ENCODE results near the gene AURKAIP1. TPM values are rescaled to one million over a fixed set of nuclear protein-coding genes. Genes with fewer than 3 reads are reported as not detected.

Gene AURKAIP1
- total and polyA plus RNA-seq, 8 donors, result 50.9 to 281 (median 140) TPM

DNA sequence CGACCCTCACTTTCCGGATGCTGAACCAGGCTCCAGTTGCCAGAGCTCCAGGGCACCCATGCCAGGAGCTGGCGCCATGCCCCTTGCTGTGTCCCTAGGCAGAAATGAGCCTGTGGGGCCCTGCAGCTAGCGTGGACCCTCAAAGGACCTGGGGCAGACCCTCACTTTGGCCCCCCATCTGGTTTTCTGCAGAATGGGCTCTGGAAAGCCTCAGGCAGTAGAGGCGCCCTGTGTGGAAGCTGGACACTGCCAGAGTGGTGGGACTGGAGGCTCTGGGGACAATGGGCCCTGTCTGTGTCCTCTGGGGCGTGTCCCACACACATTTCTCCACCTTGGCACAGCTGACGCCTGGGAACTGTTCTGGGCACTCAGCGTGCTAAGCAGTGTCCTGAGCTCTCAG is 6.3 kb upstream of the AURKAIP1 start:
- no peak for DNase-seq
- Histone ChIP-seq H3K4me1 (peaks cover 0 to 3% (median 1%) of the 10 kb centered on the region in 4 donors), H3K27ac (no peak overlapping the region), H3K9me3 (no peaks in the 10 kb centered on the region), H3K27me3 (no peaks in the 10 kb centered on the region), H3K36me3 (peaks cover 7 to 43% (median 32%) of the 10 kb centered on the region in 4 donors), H3K4me3 (no peak overlapping the region)
- intact Hi-C loops (cut with DNase I; ENCODE audit: low total_unique reads), result no loop called here
- 72 to 81% (median 78%) methylated on average over 3 to 8 of the region's 8 CpGs for WGBS, 5 donors
- TF ChIP-seq EP300 (IDR thresholded peaks at IDR 0.05), result no peak
- no peak for TF ChIP-seq POLR2AphosphoS5 (IDR thresholded peaks at IDR 0.05)
- TF ChIP-seq CTCF (IDR thresholded peaks at IDR 0.05), result no peak
- TF ChIP-seq POLR2A (IDR thresholded peaks at IDR 0.05), result no peak

GRCh38 chr1:1380860-1381259 is 5.9 kb upstream of the AURKAIP1 start:
- no peak for TF ChIP-seq CTCF (IDR thresholded peaks at IDR 0.05)
- no peak for TF ChIP-seq EP300 (IDR thresholded peaks at IDR 0.05)
- TF ChIP-seq POLR2A (IDR thresholded peaks at IDR 0.05), result no peak
- no peak for TF ChIP-seq POLR2AphosphoS5 (IDR thresholded peaks at IDR 0.05)
- 92 to 100% (median 94%) methylated on average over 3 to 16 of the region's 16 CpGs for whole genome bisulfite sequencing, 5 donors
- DNase-seq, result no peak
- Histone ChIP-seq H3K4me1 (peaks cover 3 to 8% (median 6%) of the 10 kb centered on the region in 4 donors), H3K36me3 (peaks cover 3 to 38% (median 28%) of the 10 kb centered on the region in 4 donors), H3K4me3 (no peak overlapping the region), H3K27ac (no peak overlapping the region), H3K9me3 (no peaks in the 10 kb centered on the region), H3K27me3 (no peaks in the 10 kb centered on the region)
- intact Hi-C loops (cut with DNase I; ENCODE audit: low total_unique reads), result no loop called here

DNA sequence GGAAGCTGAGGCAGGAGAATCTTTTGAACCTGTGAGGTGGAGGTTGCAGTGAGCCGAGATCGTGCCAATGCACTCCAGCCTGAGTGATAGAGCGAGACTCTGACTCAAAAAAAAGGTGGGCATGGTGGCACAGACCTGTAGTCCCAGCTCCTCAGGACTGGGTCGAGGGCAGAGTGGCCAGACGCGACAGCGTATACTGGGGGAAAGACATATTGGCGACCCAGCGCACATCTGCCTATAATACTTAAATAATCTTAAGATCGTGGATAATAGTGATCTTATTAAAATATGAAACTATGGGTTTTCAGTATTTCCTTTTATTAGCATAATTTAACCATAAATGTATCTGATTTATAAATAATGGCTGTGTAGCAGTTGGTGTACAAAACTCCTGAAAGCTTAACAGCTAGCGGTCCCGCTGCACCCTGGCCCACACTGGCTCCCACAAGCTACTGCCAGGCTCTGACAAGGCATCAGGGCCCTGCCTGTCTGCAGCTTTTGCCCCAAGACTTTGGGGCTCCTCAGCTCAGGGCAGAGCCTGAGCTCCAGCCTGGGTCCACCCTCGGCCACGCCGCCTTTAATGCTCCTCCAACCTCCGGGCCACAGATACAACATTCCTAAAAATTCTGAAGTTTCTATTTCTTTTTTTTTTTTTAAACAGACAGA is 2.7 kb upstream of the AURKAIP1 start:
- Histone ChIP-seq H3K4me1 (peaks cover 16 to 31% (median 28%) of the 10 kb centered on the region in 4 donors), H3K4me3 (no peak overlapping the region)

More for the DNA sequence above, 2.7 kb upstream of the AURKAIP1 start:
- 94 to 96% (median 95%) methylated on average over 16 of the region's 16 CpGs for WGBS, 5 donors
- intact Hi-C loops (cut with DNase I; ENCODE audit: low total_unique reads), result no loop called here
- TF ChIP-seq POLR2A (IDR thresholded peaks at IDR 0.05), result no peak
- TF ChIP-seq POLR2AphosphoS5 (IDR thresholded peaks at IDR 0.05), result no peak
- TF ChIP-seq EP300 (IDR thresholded peaks at IDR 0.05), result no peak
- no peak for TF ChIP-seq CTCF (IDR thresholded peaks at IDR 0.05)
- Histone ChIP-seq H3K27ac (no peak overlapping the region), H3K36me3 (peaks cover 0 to 37% (median 27%) of the 10 kb centered on the region in 4 donors), H3K27me3 (no peaks in the 10 kb centered on the region), H3K9me3 (no peaks in the 10 kb centered on the region)
- DNase-seq, result no peak

Data from stomach (tissue), 9 donors.